ENCODE results near the gene PPP6R2.

PPP6R2 gene

DNA sequence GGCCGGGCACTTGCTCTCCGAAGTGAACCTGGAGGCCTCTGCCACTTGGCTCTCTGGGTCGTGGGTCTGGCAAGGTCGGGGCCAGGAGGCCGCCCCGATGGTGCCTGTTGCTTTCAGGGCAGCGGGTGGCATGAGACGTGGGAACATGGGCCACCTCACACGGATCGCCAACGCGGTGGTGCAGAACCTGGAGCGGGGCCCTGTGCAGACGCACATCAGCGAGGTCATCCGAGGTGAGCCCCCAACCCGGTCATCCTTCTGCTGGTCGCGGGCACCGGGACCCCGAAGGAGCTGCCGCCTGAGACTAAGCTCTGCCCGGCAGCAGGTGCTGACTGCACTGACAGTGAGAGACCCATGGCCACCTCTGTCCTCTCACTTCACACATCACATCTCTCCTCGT is 91.7 kb downstream of the PPP6R2 start:
- H3K36me3 ChIP-seq (ENCODE audit: control insufficient read depth in 4 of 4, insufficient read depth in 4 of 4, low read length in 3 of 4), result peaks cover 16 to 81% (median 55%) of the 10 kb centered on the region in 4 experiments
- POLR2A ChIA-PET, result no interaction called here
- H3K9me3 ChIP-seq (ENCODE audit: control extremely low read depth in 1 of 5, control insufficient read depth in 4 of 5, insufficient read depth in 2 of 5, low read depth in 1 of 5, low read length in 4 of 5), result no peaks in the 10 kb centered on the region
- H3K27me3 ChIP-seq (replicated peaks in 2 of 5; ENCODE audit: control insufficient read depth in 4 of 5, insufficient read depth in 5 of 5, low read length in 4 of 5), result no peaks in the 10 kb centered on the region
- CTCF ChIA-PET, result interaction anchor here (1.6 kb wide), 1 partner anchor 16 kb away, joined by 3 read pairs; no protein-coding TSS in a partner anchor
- no peak for DNase-seq
- no peak overlapping the region for H3K27ac ChIP-seq (ENCODE audit: insufficient read depth in 1 of 2, low read depth in 1 of 2, low read length in 2 of 2, poor library complexity in 1 of 2, severe bottlenecking in 2 of 2)
- 90% methylated on average over 22 of the region's 24 CpGs for WGBS (ENCODE audit: insufficient coverage)
- H3K4me1 ChIP-seq (ENCODE audit: control extremely low read depth in 1 of 4, control insufficient read depth in 4 of 4, insufficient read depth in 4 of 4, low read length in 3 of 4), result no peaks in the 10 kb centered on the region
- no peak overlapping the region for H3K4me3 ChIP-seq (ENCODE audit: control insufficient read depth in 1 of 7, extremely low read depth in 1 of 7, insufficient read depth in 4 of 7, low read depth in 2 of 7, low read length in 6 of 7)

DNA sequence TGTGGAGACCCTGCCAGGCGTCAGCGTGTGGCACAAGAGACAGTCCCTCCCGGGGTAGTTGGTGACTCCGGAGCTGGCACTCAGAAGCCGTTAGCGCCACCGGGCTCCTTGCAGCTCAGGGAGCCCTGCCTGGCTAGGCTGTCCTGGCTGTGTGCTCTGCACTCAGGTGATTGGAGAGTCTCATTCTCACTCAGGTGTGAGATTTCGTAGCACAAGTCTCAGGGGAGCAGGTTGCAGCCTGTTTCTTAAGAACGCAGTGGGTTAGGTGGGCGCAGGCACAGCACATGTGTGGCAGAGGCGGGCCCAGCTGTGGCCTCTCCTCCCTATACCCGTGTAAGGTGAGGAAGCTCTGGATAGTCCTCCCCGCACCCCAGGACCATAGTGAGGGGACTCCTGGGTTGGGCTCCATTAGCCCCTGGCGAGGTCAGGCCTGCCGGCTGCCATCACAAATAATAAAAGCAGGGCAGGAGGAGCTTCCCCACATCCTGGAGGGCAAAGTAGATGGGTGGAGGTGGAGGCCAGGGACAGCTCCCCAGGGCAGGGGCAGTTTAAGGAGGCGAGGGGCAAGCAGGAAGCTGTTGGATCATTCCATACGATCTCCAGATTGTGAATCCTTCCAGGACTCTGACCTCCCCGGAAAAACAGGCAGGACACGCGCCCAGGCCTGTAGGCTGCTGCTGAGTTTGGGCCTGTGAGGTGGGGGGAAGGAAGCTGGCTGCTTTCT is 92.3 kb downstream of the PPP6R2 start:
- H3K4me1 ChIP-seq (ENCODE audit: control extremely low read depth in 1 of 4, control insufficient read depth in 4 of 4, insufficient read depth in 4 of 4, low read length in 3 of 4), result no peaks in the 10 kb centered on the region
- WGBS (ENCODE audit: insufficient coverage), result 96% methylated on average over 16 of the region's 20 CpGs
- no peaks in the 10 kb centered on the region for H3K9me3 ChIP-seq (ENCODE audit: control extremely low read depth in 1 of 5, control insufficient read depth in 4 of 5, insufficient read depth in 2 of 5, low read depth in 1 of 5, low read length in 4 of 5)
- H3K27me3 ChIP-seq (replicated peaks in 2 of 5; ENCODE audit: control insufficient read depth in 4 of 5, insufficient read depth in 5 of 5, low read length in 4 of 5), result no peaks in the 10 kb centered on the region
- POLR2A ChIA-PET, result no interaction called here
- H3K4me3 ChIP-seq (ENCODE audit: control insufficient read depth in 1 of 7, extremely low read depth in 1 of 7, insufficient read depth in 4 of 7, low read depth in 2 of 7, low read length in 6 of 7), result no peak overlapping the region
- H3K27ac ChIP-seq (ENCODE audit: insufficient read depth in 1 of 2, low read depth in 1 of 2, low read length in 2 of 2, poor library complexity in 1 of 2, severe bottlenecking in 2 of 2), result no peak overlapping the region
- H3K36me3 ChIP-seq (ENCODE audit: control insufficient read depth in 4 of 4, insufficient read depth in 4 of 4, low read length in 3 of 4), result peaks cover 11 to 81% (median 55%) of the 10 kb centered on the region in 4 experiments
- CTCF ChIA-PET, result interaction anchor here (1.6 kb wide), 1 partner anchor 15 kb away, joined by 3 read pairs; no protein-coding TSS in a partner anchor
- DNase-seq, result no peak

DNA sequence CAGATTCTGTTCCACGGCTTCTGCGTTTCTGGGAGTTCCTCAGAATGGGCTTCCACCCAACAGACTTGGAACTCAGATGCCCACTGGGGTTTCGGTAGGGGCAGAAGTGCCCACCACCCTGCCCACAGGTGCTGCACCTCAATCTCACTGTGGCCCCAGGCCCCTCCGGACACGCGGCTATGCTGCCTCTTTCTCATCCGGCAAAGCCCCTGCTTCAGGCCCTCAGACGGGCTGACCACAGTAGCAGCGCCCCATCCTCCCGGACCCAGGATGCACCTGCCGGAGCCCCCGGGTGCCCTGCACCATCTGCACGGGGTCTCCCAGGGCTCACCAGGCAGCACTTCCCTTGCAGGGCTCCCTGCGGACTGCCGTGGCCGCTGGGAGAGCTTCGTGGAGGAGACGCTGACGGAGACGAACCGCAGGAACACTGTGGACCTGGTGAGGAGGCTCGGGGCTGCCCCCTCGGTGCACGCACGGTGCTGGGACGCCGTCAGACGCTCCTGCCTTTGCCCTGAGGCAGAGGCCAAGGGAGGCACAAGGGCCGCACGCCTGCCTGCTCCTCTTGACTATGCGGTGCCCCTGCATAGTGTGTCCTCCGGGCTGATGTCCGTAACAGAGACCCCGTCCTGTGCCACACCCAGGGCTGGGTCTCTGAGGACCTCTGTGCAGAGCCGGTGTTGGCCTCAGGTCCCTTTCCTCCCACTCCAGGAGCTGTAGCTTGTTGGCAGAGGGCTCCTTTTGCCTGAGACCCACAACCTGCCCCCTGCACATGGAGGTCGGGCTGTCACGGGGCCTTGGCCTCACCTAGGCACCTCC is 93.1 kb downstream of the PPP6R2 start:
- Histone ChIP-seq H3K27ac (ENCODE audit: insufficient read depth in 1 of 2, low read depth in 1 of 2, low read length in 2 of 2, poor library complexity in 1 of 2, severe bottlenecking in 2 of 2) (no peak overlapping the region), H3K36me3 (ENCODE audit: control insufficient read depth in 4 of 4, insufficient read depth in 4 of 4, low read length in 3 of 4) (peaks cover 7 to 82% (median 54%) of the 10 kb centered on the region in 4 experiments), H3K27me3 (replicated peaks in 2 of 5; ENCODE audit: control insufficient read depth in 4 of 5, insufficient read depth in 5 of 5, low read length in 4 of 5) (no peaks in the 10 kb centered on the region), H3K4me1 (ENCODE audit: control extremely low read depth in 1 of 4, control insufficient read depth in 4 of 4, insufficient read depth in 4 of 4, low read length in 3 of 4) (no peaks in the 10 kb centered on the region), H3K4me3 (ENCODE audit: control insufficient read depth in 1 of 7, extremely low read depth in 1 of 7, insufficient read depth in 4 of 7, low read depth in 2 of 7, low read length in 6 of 7) (no peak overlapping the region), H3K9me3 (ENCODE audit: control extremely low read depth in 1 of 5, control insufficient read depth in 4 of 5, insufficient read depth in 2 of 5, low read depth in 1 of 5, low read length in 4 of 5) (no peaks in the 10 kb centered on the region)
- ChIA-PET POLR2A (no interaction called here), CTCF (interaction anchor here (1.6 kb wide), 1 partner anchor 15 kb away, joined by 3 read pairs; no protein-coding TSS in a partner anchor)
- no peak for DNase-seq
- 94% methylated on average over 35 of the region's 37 CpGs for WGBS (ENCODE audit: insufficient coverage)

DNA sequence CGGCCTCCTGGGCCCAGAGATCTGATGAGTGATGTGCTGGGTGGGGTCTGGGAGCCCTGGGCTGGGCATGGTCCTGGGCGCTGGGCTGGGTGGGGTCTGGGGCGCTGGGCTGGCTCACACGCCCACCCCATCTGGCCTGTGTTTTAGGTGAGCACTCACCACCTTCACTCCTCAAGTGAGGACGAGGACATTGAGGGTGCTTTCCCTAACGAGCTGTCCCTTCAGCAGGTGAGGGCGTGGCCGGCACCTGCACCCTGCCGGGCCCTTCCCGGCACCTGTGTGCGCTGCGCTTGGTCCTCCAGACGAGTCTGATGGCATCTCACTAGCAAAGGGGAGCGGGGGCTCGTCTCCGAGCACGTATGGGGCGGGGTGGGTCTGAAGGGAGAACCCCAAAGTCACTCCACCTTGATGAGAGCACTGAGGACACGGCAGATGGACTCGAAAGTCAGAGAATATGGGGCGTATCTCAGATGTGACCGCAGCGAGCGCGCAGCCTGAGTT is 93.8 kb downstream of the PPP6R2 start:
- H3K9me3 ChIP-seq (ENCODE audit: control extremely low read depth in 1 of 5, control insufficient read depth in 4 of 5, insufficient read depth in 2 of 5, low read depth in 1 of 5, low read length in 4 of 5), result no peaks in the 10 kb centered on the region
- no peak overlapping the region for H3K4me3 ChIP-seq (ENCODE audit: control insufficient read depth in 1 of 7, extremely low read depth in 1 of 7, insufficient read depth in 4 of 7, low read depth in 2 of 7, low read length in 6 of 7)
- ChIA-PET CTCF (no interaction called here), POLR2A (no interaction called here)
- H3K4me1 ChIP-seq (ENCODE audit: control extremely low read depth in 1 of 4, control insufficient read depth in 4 of 4, insufficient read depth in 4 of 4, low read length in 3 of 4), result no peaks in the 10 kb centered on the region
- DNase-seq, result no peak
- H3K27me3 ChIP-seq (replicated peaks in 2 of 5; ENCODE audit: control insufficient read depth in 4 of 5, insufficient read depth in 5 of 5, low read length in 4 of 5), result no peaks in the 10 kb centered on the region
- H3K27ac ChIP-seq (ENCODE audit: insufficient read depth in 1 of 2, low read depth in 1 of 2, low read length in 2 of 2, poor library complexity in 1 of 2, severe bottlenecking in 2 of 2), result no peak overlapping the region
- peaks cover 4 to 82% (median 53%) of the 10 kb centered on the region in 4 experiments for H3K36me3 ChIP-seq (ENCODE audit: control insufficient read depth in 4 of 4, insufficient read depth in 4 of 4, low read length in 3 of 4)
- WGBS (ENCODE audit: insufficient coverage), result 97% methylated on average over 25 of the region's 25 CpGs

DNA sequence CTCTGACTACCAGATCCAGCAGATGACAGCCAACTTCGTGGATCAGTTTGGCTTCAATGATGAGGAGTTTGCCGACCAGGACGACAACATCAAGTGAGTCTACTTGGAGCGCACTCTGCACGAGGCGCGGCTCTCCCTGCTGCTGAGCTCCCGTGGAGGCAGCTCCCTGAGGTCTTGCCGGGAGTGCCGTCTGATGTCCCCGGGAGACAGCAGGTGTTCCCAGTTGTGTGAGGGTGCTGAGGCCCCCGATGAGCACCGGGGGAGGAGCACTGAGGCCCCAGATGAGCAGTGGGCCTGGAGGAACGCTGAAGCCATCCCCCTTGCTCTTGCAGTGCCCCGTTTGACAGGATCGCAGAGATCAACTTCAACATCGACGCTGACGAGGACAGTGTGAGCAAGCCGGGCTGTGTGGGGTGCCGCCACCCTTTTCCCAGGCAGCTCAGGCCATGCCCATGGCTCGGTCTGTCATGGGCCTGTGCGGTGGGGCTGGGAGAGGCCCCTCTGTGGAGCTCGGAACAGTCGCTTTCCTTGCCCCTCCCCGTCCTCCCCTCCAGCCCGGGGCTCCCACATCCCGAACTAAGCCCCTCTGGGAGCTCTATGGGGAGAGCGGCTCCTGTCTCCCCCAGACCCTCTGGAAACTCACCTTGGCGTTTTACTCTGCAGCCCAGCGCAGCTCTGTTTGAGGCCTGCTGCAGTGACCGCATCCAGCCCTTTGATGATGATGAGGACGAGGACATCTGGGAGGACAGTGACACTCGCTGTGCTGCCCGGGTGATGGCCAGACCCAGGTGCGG is 94.6 kb downstream of the PPP6R2 start:
- no peak for DNase-seq
- Histone ChIP-seq H3K4me3 (ENCODE audit: control insufficient read depth in 1 of 7, extremely low read depth in 1 of 7, insufficient read depth in 4 of 7, low read depth in 2 of 7, low read length in 6 of 7) (no peak overlapping the region), H3K4me1 (ENCODE audit: control extremely low read depth in 1 of 4, control insufficient read depth in 4 of 4, insufficient read depth in 4 of 4, low read length in 3 of 4) (no peaks in the 10 kb centered on the region), H3K36me3 (ENCODE audit: control insufficient read depth in 4 of 4, insufficient read depth in 4 of 4, low read length in 3 of 4) (peaks cover 4 to 77% (median 49%) of the 10 kb centered on the region in 4 experiments), H3K9me3 (ENCODE audit: control extremely low read depth in 1 of 5, control insufficient read depth in 4 of 5, insufficient read depth in 2 of 5, low read depth in 1 of 5, low read length in 4 of 5) (no peaks in the 10 kb centered on the region), H3K27ac (ENCODE audit: insufficient read depth in 1 of 2, low read depth in 1 of 2, low read length in 2 of 2, poor library complexity in 1 of 2, severe bottlenecking in 2 of 2) (no peak overlapping the region), H3K27me3 (replicated peaks in 2 of 5; ENCODE audit: control insufficient read depth in 4 of 5, insufficient read depth in 5 of 5, low read length in 4 of 5) (no peaks in the 10 kb centered on the region)
- CTCF ChIA-PET, result interaction anchor here (0.8 to 1.1 kb wide), 2 partner anchors 9 to 96 kb away, joined by 3 read pairs; no protein-coding TSS in a partner anchor
- WGBS (ENCODE audit: insufficient coverage), result 94% methylated on average over 29 of the region's 36 CpGs
- POLR2A ChIA-PET, result interaction anchor here (0.7 kb wide), 1 partner anchor 11 kb away, joined by 3 read pairs; no protein-coding TSS in a partner anchor

DNA sequence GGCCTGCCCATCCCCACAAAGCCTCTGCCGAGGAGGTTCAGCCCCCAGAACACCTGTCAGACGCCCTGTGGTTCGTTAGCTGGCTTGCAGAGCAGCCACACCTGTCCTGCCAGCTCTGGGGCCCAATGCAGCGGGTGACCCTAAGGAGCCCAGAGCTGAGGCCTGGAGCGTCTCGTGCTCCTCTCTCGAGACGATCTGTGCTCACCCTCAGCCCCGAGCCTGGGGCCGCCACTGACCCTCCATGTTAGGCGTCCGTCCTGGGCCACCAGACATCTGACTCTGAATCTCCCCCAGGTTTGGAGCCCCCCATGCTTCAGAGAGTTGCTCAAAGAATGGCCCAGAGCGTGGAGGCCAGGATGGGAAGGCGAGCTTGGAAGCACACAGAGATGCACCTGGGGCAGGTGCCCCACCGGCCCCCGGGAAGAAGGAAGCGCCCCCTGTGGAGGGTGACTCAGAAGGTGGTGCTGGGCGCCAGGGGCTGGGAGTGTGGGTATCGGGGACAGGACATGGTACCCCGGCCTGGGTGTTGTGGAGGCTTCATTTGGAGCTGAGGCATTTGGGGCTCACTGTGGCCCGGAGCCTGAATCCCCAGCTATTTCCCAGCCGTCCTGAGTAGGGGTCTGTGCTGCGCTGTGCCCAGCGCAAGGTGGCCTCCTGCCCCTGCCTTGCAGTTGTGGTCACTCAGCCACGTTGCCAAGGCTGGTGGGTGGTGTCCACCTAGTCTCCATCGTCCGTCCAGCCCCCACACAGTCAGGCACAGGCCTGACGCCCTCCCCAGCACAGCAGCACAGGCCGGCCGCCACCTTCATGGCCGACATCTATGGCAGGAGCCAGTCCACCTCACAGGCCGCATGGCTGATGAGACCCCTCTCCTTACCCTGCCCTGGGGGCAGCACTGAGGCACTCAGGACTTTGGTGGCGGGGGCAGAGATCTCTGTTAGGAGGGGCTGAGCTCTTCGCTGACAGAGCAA is 95.5 kb downstream of the PPP6R2 start:
- Histone ChIP-seq H3K9me3 (ENCODE audit: control extremely low read depth in 1 of 5, control insufficient read depth in 4 of 5, insufficient read depth in 2 of 5, low read depth in 1 of 5, low read length in 4 of 5) (no peaks in the 10 kb centered on the region), H3K27ac (ENCODE audit: insufficient read depth in 1 of 2, low read depth in 1 of 2, low read length in 2 of 2, poor library complexity in 1 of 2, severe bottlenecking in 2 of 2) (no peak overlapping the region), H3K4me1 (ENCODE audit: control extremely low read depth in 1 of 4, control insufficient read depth in 4 of 4, insufficient read depth in 4 of 4, low read length in 3 of 4) (no peaks in the 10 kb centered on the region), H3K4me3 (ENCODE audit: control insufficient read depth in 1 of 7, extremely low read depth in 1 of 7, insufficient read depth in 4 of 7, low read depth in 2 of 7, low read length in 6 of 7) (no peak overlapping the region), H3K27me3 (replicated peaks in 2 of 5; ENCODE audit: control insufficient read depth in 4 of 5, insufficient read depth in 5 of 5, low read length in 4 of 5) (no peaks in the 10 kb centered on the region), H3K36me3 (ENCODE audit: control insufficient read depth in 4 of 4, insufficient read depth in 4 of 4, low read length in 3 of 4) (peaks cover 4 to 81% (median 53%) of the 10 kb centered on the region in 4 experiments)
- DNase-seq, result no peak
- CTCF ChIA-PET, result interaction anchor here (0.8 to 1.4 kb wide), 5 partner anchors 10 to 97 kb away, joined by 3 to 7 read pairs (median 3); no protein-coding TSS in a partner anchor
- WGBS (ENCODE audit: insufficient coverage), result 93% methylated on average over 30 of the region's 34 CpGs
- POLR2A ChIA-PET, result interaction anchor here (0.7 kb wide), 1 partner anchor 10 kb away, joined by 3 read pairs; no protein-coding TSS in a partner anchor
